HG02970 (cell line): ENCODE results near the gene LZIC.

Experiments used
- ATAC-seq: cut with Tn5 transposase; IDR thresholded peaks from one replicate; pipeline ENCODE4 v1.9.1; 2021; ENCODE audit warnings: mild to moderate bottlenecking, moderate library complexity, moderate number of reproducible peaks; ENCODE audit not compliant: unreplicated experiment, low FRiP score

LZIC gene

DNA sequence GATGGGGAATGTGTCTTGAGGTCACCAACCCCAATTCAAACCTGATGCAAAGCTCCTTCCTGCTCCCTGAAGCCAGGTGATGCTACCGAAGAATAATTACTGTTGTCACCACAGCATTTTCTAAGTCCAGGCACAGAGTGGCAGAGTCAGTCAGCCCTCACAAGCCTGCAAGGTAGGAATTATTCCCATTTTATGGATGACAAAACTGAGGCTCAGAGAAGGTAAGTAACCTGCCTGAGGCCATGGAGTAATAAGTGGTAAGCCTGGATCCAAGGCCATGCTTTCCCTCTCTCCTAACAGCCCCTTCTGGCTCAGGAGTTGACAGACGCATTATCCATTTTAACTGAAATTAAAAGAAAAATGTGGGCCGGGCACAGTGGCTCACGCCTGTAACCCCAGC is 56.1 kb downstream of the LZIC start:
- no peak for ATAC-seq

DNA sequence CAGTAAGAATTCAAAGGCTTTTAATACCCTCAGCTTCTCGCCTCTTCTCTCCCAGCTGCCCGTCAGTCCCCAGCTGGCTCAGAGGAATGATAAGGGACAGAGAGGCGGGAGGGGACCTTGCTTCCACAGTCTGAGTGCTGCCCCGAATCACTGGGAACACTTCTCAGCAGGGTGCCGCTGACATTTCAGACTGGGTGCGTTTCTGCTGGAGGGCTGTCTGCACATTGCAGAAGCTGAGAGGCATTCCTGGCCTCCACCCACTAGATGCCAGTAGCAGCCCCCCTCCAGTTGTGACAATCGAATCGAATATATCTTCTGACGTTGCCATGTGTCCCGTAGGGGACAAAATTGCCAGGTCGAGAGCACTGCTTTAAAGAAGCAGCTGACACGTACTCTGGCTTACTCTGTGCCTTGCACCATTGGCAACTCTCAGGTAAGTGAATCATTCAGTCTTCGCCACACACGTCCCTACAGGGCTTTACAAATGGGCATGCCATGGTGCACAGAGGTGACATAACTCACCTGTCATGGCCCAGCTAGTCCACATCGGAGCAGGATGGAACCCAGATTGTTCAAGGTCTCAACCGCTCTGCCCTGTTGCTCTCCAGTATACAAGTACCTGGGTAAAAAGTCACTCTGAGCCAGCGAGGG is 57.0 kb downstream of the LZIC start:
- no peak for ATAC-seq

DNA sequence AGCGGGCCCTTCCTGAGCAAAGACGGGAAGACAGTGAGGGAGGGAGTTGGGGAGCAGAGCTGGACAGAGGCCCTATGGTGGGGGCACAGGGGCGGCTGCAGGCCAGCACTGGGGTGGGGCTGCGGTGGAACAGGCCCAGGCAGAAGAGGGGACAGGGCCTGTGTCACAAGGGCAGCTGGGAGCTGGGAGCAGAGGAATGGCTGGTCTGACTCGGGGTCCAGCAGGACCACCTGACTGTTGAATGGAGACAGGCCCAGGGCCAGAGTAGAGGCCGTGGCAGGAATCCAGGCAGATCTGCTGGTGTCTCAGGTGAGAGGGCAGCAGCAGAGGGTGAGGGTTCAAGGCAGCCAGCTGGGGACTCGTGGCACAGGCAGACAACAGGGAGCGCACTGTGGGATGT is 58.4 kb downstream of the LZIC start:
- no peak for ATAC-seq

DNA sequence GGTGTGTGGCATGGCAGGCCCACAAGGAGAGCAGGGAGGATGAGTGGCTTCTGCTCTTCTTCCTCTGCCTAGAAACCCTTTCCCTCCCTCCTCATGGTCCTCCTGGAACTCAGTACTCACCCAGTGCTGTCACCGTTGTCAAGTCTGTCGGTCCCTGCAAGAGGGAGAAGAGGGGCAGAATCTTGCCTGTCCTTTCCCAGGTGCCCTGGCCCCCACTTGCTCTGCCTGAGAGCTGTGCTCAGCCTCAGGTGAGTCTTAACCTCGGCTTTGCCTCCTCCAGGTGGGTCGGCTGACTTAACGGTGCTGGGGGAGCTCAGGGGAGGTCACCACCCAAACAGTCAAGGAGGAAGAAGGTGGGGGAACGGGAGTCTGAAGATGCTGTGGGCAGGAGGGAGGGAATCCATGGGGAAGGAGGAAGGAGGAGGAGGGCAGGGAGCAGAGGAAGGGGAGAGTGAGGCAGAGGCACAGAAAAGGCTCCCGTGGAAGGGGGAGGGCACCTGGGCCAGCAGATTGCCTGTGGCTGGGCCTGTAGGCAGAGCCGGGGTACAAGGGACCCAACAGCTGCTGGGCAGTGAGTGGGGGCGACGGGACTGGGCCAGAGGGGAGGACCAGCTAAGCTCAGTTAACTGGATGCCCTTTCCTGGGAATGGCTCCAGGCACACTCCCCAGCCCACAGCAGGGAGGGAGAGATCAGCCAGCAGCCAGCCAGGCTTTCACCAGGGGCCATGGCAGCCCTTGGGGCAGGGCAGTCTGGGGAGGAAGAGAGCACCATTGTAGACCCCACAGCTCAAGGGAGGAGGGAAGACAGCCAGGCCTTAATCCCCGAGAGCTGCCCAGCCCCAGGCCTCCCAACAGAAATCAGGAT is 59.4 kb downstream of the LZIC start:
- ATAC-seq, result no peak

DNA sequence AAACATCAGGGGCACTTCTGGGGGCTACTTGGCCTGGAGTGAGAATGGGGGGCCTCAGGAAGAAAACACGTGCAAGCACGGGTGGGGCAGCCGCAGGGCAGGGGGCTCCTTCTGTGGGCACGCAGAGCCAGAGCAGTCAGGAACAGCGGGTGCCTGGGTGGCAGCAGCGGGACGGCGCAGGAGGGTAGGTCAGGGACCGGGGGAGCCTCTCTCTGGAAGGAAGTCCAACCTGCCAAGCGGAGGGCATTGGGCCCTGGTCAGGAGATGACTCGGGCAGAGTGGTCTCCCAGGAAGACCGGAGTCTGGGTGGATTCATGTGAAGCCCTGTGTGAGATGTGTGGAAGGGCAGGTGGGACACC is 60.3 kb downstream of the LZIC start:
- no peak for ATAC-seq

DNA sequence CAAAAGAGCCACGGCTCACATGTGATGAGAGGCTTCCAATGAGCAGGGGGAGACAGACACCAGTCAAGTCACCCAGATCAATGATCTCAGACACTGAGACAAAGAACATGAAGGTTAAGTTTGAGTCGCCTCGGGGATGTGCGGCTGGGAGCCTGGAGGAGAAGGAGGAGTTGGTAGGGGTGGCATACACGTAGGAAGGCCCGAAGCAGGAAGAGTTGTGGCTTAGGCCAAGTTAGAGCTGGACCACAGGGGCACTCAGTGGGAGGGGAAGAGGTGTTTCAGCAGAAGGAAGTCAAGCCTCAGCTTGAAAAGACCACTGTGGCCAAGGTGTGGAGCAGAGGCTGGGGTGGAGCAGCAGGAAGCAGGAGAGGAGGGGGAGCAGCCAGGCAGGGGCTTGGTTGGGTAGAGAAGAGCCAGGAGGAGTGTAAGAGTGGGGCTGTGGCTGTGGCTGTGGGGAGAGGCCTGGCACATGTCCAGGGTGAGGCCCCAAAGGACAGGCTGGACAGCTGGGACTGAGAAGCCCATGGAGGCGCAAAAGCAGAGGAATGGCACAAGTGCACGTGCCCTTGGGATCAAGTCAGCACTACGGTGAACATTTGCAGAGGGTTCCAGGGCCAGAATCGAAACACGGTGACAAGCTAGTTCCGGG is 60.8 kb downstream of the LZIC start:
- ATAC-seq, result no peak

DNA sequence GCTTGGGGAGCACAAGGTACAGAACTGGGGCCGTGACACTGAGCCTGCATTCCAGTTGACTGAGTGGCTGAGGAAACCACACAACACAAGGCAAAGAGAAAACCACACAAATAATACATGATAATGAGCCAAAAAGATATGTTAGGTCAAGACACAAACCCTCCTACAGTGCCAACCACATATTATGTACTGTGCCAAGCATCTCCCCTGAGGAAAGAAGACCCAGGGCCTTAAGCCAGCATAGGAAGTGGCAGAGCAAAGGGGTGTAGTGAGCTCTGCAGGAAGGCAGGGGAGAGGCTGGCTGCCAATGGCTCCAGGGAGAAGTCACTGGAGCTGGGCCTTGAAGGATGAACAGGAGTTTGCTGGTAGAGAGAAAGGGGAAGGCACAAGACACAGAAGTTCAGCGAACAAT is 61.3 kb downstream of the LZIC start:
- ATAC-seq, result no peak
